DND-41 (cell line): ENCODE measurements around the gene ABCB4.

Source experiments
- ATAC-seq: fragments of 200-7000 bp; cut with Tn5 transposase; 3 replicates; pipeline ENCODE4 v1.9.1; 2021; ENCODE audit warnings: low read depth; ENCODE audit not compliant: insufficient read depth
- DNase-seq: peaks from one replicate; pipeline ENCODE4 v3.0.0-alpha.2; 2020
- H2AFZ ChIP-seq: 2 replicates; pipeline ENCODE4 v1.6.0; 2012; ENCODE audit warnings: low read depth, low read length
- H3K27ac ChIP-seq: 2 replicates; pipeline ENCODE4 v1.5.1; 2012; ENCODE audit warnings: low read length, inconsistent platforms
- H3K27me3 ChIP-seq: fragments of 200-600 bp; sonication (generic); 2 replicates; pipeline ENCODE4 v1.6.0; 2012; ENCODE audit warnings: low read length, mild to moderate bottlenecking, inconsistent platforms; ENCODE audit not compliant: insufficient read depth, poor library complexity
- H3K36me3 ChIP-seq: 2 replicates; pipeline ENCODE4 v1.5.1; 2012; ENCODE audit warnings: low read length, inconsistent platforms; ENCODE audit not compliant: insufficient read depth
- H3K4me1 ChIP-seq: 2 replicates; pipeline ENCODE4 v1.5.1; 2012; ENCODE audit warnings: mild to moderate bottlenecking, low read length; ENCODE audit not compliant: insufficient read depth
- H3K4me2 ChIP-seq: 2 replicates; pipeline ENCODE4 v1.6.0; 2012; ENCODE audit warnings: mild to moderate bottlenecking, moderate library complexity, low read length, inconsistent platforms; ENCODE audit not compliant: insufficient read depth
- H3K4me3 ChIP-seq, 2 experiments: fragments of 200-600 bp in 1 of 2; shearing (Covaris generic) in 1 of 2; 2 replicates each; pipeline ENCODE4 v1.5.1; 2012 to 2016; ENCODE audit warnings: inconsistent platforms in 2 of 2, low read length in 2 of 2, mild to moderate bottlenecking in 2 of 2, low read depth in 1 of 2, moderate library complexity in 1 of 2
- H3K79me2 ChIP-seq: 2 replicates; pipeline ENCODE4 v1.6.0; 2012; ENCODE audit warnings: low read length, inconsistent platforms; ENCODE audit not compliant: insufficient read depth
- H3K9ac ChIP-seq: 2 replicates; pipeline ENCODE4 v1.6.0; 2012; ENCODE audit warnings: low read depth, mild to moderate bottlenecking, inconsistent platforms, low read length, moderate library complexity
- H3K9me3 ChIP-seq: 2 replicates; pipeline ENCODE4 v1.5.1; 2012; ENCODE audit warnings: low read length, moderate library complexity, mild to moderate bottlenecking, inconsistent platforms; ENCODE audit not compliant: insufficient read depth, severe bottlenecking
- H4K20me1 ChIP-seq: 2 replicates; pipeline ENCODE4 v1.6.0; 2012; ENCODE audit warnings: low read length; ENCODE audit not compliant: insufficient read depth
- EZH2 ChIP-seq: IDR thresholded peaks from 3 replicates; pipeline ENCODE4 v1.6.1; 2012; ENCODE audit warnings: borderline replicate concordance, low read depth, mild to moderate bottlenecking, moderate library complexity, low read length, inconsistent platforms; ENCODE audit not compliant: severe bottlenecking
- TF ChIP-seq, protein P1 (sequence below): IDR thresholded peaks from 2 replicates; pipeline ENCODE4 v1.5.1; 2012; ENCODE audit warnings: borderline replicate concordance, low read length, moderate library complexity, mild to moderate bottlenecking; ENCODE audit not compliant: poor library complexity, severe bottlenecking; ENCODE audit errors: extremely low read depth

ABCB4 gene

GRCh38 chr7:87511510-87511909, 36.0 kb upstream of the ABCB4 start:
- no peaks in the 10 kb centered on the region for H3K4me1 ChIP-seq
- no peak overlapping the region for H3K4me2 ChIP-seq
- H3K27me3 ChIP-seq, result no peaks in the 10 kb centered on the region
- H3K79me2 ChIP-seq, result no peaks in the 10 kb centered on the region
- ATAC-seq (no peak), DNase-seq (no peak)
- no peaks in the 10 kb centered on the region for H3K9me3 ChIP-seq
- H2AFZ ChIP-seq, result no peak overlapping the region
- TF ChIP-seq, protein P1, sequence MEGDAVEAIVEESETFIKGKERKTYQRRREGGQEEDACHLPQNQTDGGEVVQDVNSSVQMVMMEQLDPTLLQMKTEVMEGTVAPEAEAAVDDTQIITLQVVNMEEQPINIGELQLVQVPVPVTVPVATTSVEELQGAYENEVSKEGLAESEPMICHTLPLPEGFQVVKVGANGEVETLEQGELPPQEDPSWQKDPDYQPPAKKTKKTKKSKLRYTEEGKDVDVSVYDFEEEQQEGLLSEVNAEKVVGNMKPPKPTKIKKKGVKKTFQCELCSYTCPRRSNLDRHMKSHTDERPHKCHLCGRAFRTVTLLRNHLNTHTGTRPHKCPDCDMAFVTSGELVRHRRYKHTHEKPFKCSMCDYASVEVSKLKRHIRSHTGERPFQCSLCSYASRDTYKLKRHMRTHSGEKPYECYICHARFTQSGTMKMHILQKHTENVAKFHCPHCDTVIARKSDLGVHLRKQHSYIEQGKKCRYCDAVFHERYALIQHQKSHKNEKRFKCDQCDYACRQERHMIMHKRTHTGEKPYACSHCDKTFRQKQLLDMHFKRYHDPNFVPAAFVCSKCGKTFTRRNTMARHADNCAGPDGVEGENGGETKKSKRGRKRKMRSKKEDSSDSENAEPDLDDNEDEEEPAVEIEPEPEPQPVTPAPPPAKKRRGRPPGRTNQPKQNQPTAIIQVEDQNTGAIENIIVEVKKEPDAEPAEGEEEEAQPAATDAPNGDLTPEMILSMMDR, result no peak
- no peak for TF ChIP-seq EZH2
- H3K9ac ChIP-seq, result no peak overlapping the region
- no peaks in the 10 kb centered on the region for H3K36me3 ChIP-seq
- H4K20me1 ChIP-seq, result no peaks in the 10 kb centered on the region
- H3K27ac ChIP-seq, result no peak overlapping the region
- H3K4me3 ChIP-seq, result no peak overlapping the region

DNA sequence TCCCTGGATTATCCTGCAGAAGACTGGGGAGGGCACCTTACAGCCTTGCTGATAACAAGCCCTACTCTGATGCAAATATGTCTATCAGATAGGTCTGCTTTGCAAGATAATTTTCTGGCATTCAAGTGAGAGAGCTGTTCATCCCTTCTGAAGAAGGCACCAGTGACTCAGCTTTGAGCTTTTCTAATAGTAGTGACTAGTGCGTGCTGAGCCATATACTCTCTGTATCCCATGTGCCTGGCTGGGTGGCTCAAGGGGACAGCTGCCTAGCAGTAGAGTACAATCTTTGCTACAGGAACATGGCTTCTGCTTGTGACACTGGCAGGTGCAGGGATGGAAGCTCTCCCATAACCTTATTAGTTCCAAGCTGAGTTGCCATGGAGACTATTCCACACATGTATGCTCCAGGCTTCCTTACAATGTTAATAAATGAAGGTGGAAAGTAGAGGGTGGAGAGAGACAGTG, 35.0 kb upstream of the ABCB4 start:
- ATAC-seq (no peak), DNase-seq (no peak)
- H3K79me2 ChIP-seq, result no peaks in the 10 kb centered on the region
- no peaks in the 10 kb centered on the region for H3K27me3 ChIP-seq
- no peaks in the 10 kb centered on the region for H3K9me3 ChIP-seq
- TF ChIP-seq EZH2, result no peak
- TF ChIP-seq, protein P1, result no peak
- no peak overlapping the region for H3K9ac ChIP-seq
- H4K20me1 ChIP-seq, result no peaks in the 10 kb centered on the region
- no peaks in the 10 kb centered on the region for H3K36me3 ChIP-seq
- H3K27ac ChIP-seq, result no peak overlapping the region
- no peak overlapping the region for H3K4me3 ChIP-seq
- no peak overlapping the region for H3K4me2 ChIP-seq
- no peak overlapping the region for H2AFZ ChIP-seq
- no peaks in the 10 kb centered on the region for H3K4me1 ChIP-seq

- DNase-seq, result no peak
- Histone ChIP-seq H3K4me2 (no peak overlapping the region), H3K4me1 (no peaks in the 10 kb centered on the region), H3K79me2 (no peaks in the 10 kb centered on the region), H3K4me3 (no peak overlapping the region), H3K36me3 (no peaks in the 10 kb centered on the region), H3K9me3 (no peaks in the 10 kb centered on the region), H3K27me3 (no peaks in the 10 kb centered on the region), H3K27ac (no peak overlapping the region), H3K9ac (no peak overlapping the region), H4K20me1 (no peaks in the 10 kb centered on the region), H2AFZ (no peak overlapping the region)
- no peak for TF ChIP-seq EZH2
- TF ChIP-seq, protein P1, result peak; percentile 14
- no peak for ATAC-seq
Observed at GRCh38 chr7:87507446-87507845, 32.0 kb upstream of the ABCB4 start.
